GM11168 (cell line): ENCODE data around the gene ENAH.

Experiments used
- in situ Hi-C: fragments of 300-500 bp; cut with MboI; formaldehyde crosslinking; loops from one replicate; pipeline ENCODE4 v1.12.0; 2022; ENCODE audit warnings: low sequenced_read_pairs; ENCODE audit not compliant: unreplicated experiment

Gene ENAH

GRCh38 chr1:225464851-225465792 is 187.8 kb downstream of the ENAH start:
- in situ Hi-C loops: no loop called here

- in situ Hi-C loops: no loop called here
Measured at GRCh38 chr1:225462714-225463574, 190.0 kb downstream of the ENAH start.

- in situ Hi-C loops: no loop called here
Measured at GRCh38 chr1:225462429-225462713, 190.6 kb downstream of the ENAH start.

- in situ Hi-C loops: no loop called here
Measured at GRCh38 chr1:225461533-225462428, 191.1 kb downstream of the ENAH start.

GRCh38 chr1:225460737-225461532 is 192.0 kb downstream of the ENAH start:
- in situ Hi-C loops: no loop called here

GRCh38 chr1:225460021-225460736 is 192.7 kb downstream of the ENAH start:
- in situ Hi-C loops: no loop called here

- in situ Hi-C loops: no loop called here
Measured at GRCh38 chr1:225458222-225458631, 194.7 kb downstream of the ENAH start.

- in situ Hi-C loops: no loop called here
Measured at GRCh38 chr1:225454733-225455132, 198.2 kb downstream of the ENAH start.

GRCh38 chr1:225453797-225454648 is 198.9 kb downstream of the ENAH start:
- in situ Hi-C loops: no loop called here

GRCh38 chr1:225451840-225452515 is 200.9 kb downstream of the ENAH start:
- in situ Hi-C loops: no loop called here

- in situ Hi-C loops: no loop called here
Measured at GRCh38 chr1:225451340-225451739, 201.6 kb downstream of the ENAH start.

GRCh38 chr1:225450491-225451191 is 202.3 kb downstream of the ENAH start:
- in situ Hi-C loops: no loop called here

- in situ Hi-C loops: no loop called here
Measured at GRCh38 chr1:225449774-225450173, 203.1 kb downstream of the ENAH start.

- in situ Hi-C loops: no loop called here
Measured at GRCh38 chr1:225449261-225449660, 203.7 kb downstream of the ENAH start.

- in situ Hi-C loops: no loop called here
Measured at GRCh38 chr1:225448146-225448805, 204.6 kb downstream of the ENAH start.

- in situ Hi-C loops: no loop called here
Measured at GRCh38 chr1:225447650-225448089, 205.3 kb downstream of the ENAH start.
